Bone marrow (tissue), 2 donors: ENCODE results near the gene GATA5.

Experiments
- DNase-seq, 2 donors: peaks; one replicate each; lab custom pipeline; 2025; lab: John Stamatoyannopoulos, UW

GATA5 gene

GRCh38 chr20:62416651-62417637, 58.9 kb downstream of the GATA5 start:
- DNase-seq: no peak

DNA sequence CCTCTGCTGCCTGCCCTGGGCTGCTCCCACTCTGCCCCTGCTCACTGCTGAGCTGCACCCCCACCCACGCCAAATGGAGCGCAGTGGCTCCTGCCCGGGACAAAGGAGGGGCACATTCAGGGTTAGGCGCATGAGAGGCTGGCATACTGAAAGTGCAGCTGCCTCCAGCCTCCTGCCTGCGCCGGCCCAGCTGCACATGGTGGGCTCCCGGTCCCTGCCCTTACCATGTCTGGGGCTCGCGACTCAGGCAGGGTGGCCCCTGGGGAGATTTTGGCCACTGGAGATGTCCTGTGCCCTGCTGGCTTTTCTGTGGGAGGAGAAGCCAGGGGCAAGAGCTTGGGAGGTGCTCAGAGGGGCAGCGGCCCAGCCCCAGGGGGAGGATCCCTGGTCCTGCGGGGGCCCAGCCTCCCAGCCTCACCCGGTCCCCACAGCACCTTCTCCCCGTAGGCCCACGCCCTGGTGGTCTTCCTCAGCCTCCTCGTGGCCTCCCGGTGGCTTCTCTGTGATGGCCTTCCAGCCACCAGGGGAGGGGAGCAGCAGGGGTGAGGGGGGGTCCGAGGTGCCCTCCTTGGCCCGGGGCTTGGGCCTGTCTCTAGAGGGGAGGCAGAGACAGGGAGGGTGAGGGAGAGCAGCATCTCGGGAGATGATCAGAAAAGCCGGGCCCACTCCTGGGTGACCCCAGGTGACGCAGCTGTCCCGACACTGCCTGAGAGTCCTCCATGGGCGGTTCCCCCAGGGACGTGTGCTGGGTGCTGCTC, 60.3 kb downstream of the GATA5 start:
- DNase-seq: no peak

DNA sequence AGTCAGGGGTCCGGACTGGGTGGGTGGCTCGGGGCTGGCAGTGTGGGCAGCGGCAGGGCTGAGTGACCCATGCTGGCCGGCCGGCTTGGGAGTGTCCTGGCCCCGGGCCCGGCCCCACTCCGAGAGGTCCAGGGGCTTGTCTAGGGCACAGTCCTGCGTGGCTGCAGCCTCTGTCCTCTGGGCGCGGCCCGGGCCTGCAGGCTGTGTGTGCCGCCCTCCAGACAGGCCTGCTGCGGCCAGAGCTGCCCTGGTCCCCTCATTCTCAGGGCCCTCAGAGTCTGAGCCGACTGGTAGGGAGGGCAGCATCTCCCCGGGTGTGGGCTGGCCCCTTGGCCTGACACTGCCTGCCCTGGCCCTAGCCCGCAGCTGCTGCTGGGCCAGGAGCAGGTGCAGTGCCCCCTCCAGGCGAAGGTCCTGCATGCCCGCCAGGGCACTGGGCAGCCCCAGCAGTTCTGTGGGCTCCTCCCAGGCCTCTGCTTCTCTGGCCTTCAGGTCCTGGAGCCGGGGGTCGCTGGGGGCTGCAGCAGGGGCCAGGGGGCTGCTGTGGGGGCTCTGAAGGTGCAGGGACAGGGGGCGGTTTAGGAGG, 61.8 kb downstream of the GATA5 start:
- DNase-seq: no peak
